Measurements from ENCODE around the gene NF2.

DNA sequence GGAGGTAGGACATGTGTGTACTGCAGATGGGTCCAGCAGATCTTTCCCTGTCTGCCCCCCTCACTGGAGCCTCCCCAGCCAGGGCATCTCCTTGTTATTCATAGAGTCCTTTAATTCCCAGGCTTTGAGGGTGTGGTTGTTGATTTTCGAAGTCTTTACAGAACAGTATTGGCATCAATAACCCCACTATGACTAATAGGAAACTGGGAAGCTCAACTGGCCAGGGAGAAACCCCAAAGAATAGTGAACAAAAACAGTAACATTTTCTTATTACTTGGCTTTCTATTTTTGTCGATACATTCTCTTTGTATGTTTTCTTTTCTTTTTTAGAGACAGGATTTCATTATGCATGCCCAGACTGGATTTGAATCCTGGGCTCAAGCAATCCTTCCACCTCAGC, 57.9 kb downstream of the NF2 start:
- TF ChIP-seq FOXM1 (IDR thresholded peaks at IDR 0.05; ENCODE audit: borderline replicate concordance), result no peak
- no peak for TF ChIP-seq SP1 (IDR thresholded peaks at IDR 0.05)
- TF ChIP-seq, protein P1, sequence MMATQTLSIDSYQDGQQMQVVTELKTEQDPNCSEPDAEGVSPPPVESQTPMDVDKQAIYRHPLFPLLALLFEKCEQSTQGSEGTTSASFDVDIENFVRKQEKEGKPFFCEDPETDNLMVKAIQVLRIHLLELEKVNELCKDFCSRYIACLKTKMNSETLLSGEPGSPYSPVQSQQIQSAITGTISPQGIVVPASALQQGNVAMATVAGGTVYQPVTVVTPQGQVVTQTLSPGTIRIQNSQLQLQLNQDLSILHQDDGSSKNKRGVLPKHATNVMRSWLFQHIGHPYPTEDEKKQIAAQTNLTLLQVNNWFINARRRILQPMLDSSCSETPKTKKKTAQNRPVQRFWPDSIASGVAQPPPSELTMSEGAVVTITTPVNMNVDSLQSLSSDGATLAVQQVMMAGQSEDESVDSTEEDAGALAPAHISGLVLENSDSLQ (IDR thresholded peaks at IDR 0.05), result no peak
- TF ChIP-seq ZNF384 (IDR thresholded peaks at IDR 0.05), result no peak
- no peak for TF ChIP-seq NFRKB (IDR thresholded peaks at IDR 0.05)

All from HEK293T (cell line).